Calu3 (cell line): ENCODE results near the gene CDK14. TPM values are rescaled to one million over a fixed set of nuclear protein-coding genes. Genes with fewer than 3 reads are reported as not detected.

ENCODE experiments used
- BruUV-seq: library from RNA; stranded (reverse); fragments of 400-500 nt; replicated peaks from 2 replicates; lab custom pipeline; 2021; lab: Mats Ljungman, UMichigan
- CTCF ChIA-PET: fragments of 300-600 bp; sonication (Branson Sonifier 250); formaldehyde crosslinking; loops from one replicate; lab custom pipeline; 2022; ENCODE audit warnings: antibody characterized with exemption; lab: Charles Lee
- DNase-seq: peaks from one replicate; pipeline ENCODE4 v3.0.0; 2022
- H3K27ac Mint-ChIP-seq: one replicate; pipeline ENCODE4 v1.8.0; 2022; ENCODE audit warnings: mixed read lengths; ENCODE audit not compliant: unreplicated experiment
- H3K27me3 Mint-ChIP-seq: one replicate; pipeline ENCODE4 v1.8.0; 2022; ENCODE audit warnings: mixed read lengths; ENCODE audit not compliant: unreplicated experiment
- H3K36me3 Mint-ChIP-seq: one replicate; pipeline ENCODE4 v1.8.0; 2022; ENCODE audit warnings: mild to moderate bottlenecking, moderate library complexity, mixed read lengths; ENCODE audit not compliant: insufficient read depth, unreplicated experiment
- H3K4me1 Mint-ChIP-seq: one replicate; pipeline ENCODE4 v1.8.0; 2022; ENCODE audit warnings: mild to moderate bottlenecking, low read depth, mixed read lengths; ENCODE audit not compliant: unreplicated experiment
- H3K4me3 Mint-ChIP-seq: one replicate; pipeline ENCODE4 v1.8.0; 2022; ENCODE audit warnings: mild to moderate bottlenecking, low read depth, moderate library complexity, mixed read lengths; ENCODE audit not compliant: unreplicated experiment
- H3K9me3 Mint-ChIP-seq: one replicate; pipeline ENCODE4 v1.8.0; 2022; ENCODE audit warnings: low read depth, mixed read lengths; ENCODE audit not compliant: unreplicated experiment
- CTCF ChIP-seq: fragments of 200-600 bp; IDR thresholded peaks from one replicate; pipeline ENCODE4 v1.8.0; 2022; ENCODE audit warnings: antibody characterized with exemption; ENCODE audit not compliant: unreplicated experiment
- intact Hi-C: fragments of 100-400 bp; cut with micrococcal nuclease; formaldehyde crosslinking; loops from one replicate; pipeline ENCODE4 v1.10.0; 2022; ENCODE audit not compliant: unreplicated experiment
- total RNA-seq: library from RNA; stranded (reverse); gene quantifications from 2 replicates; pipeline ENCODE4 v1.2.3, GENCODE V29; 2022

CDK14 gene
- total RNA-seq, 1 experiment from 2014 or later, result 29.4 TPM

GRCh38 chr7:91233212-91233611 is 637.1 kb downstream of the CDK14 start:
- no TSS peak for BruUV-seq
- no peaks in the 10 kb centered on the region for H3K4me1 Mint-ChIP-seq
- H3K27me3 Mint-ChIP-seq, result no peaks in the 10 kb centered on the region
- CTCF ChIA-PET, result no interaction called here
- no peaks in the 10 kb centered on the region for H3K9me3 Mint-ChIP-seq
- TF ChIP-seq CTCF, result no peak
- H3K4me3 Mint-ChIP-seq, result no peak overlapping the region
- no peak overlapping the region for H3K27ac Mint-ChIP-seq
- no peak for DNase-seq
- H3K36me3 Mint-ChIP-seq, result no peaks in the 10 kb centered on the region
- intact Hi-C loops, result no loop called here

GRCh38 chr7:91235211-91235832 is 639.2 kb downstream of the CDK14 start:
- CTCF ChIA-PET, result no interaction called here
- no peaks in the 10 kb centered on the region for H3K36me3 Mint-ChIP-seq
- no peaks in the 10 kb centered on the region for H3K9me3 Mint-ChIP-seq
- intact Hi-C loops, result no loop called here
- H3K27ac Mint-ChIP-seq, result no peak overlapping the region
- no peak overlapping the region for H3K4me3 Mint-ChIP-seq
- DNase-seq, result no peak
- TF ChIP-seq CTCF, result no peak
- H3K27me3 Mint-ChIP-seq, result no peaks in the 10 kb centered on the region
- no peaks in the 10 kb centered on the region for H3K4me1 Mint-ChIP-seq
- BruUV-seq, result no TSS peak

- CTCF ChIA-PET, result interaction anchor here (1.7 kb wide), 1 partner anchor 11 kb away, joined by 6 read pairs; no protein-coding TSS in a partner anchor
- H3K4me1 Mint-ChIP-seq, result no peaks in the 10 kb centered on the region
- no peaks in the 10 kb centered on the region for H3K9me3 Mint-ChIP-seq
- intact Hi-C loops, result no loop called here
- H3K36me3 Mint-ChIP-seq, result no peaks in the 10 kb centered on the region
- H3K4me3 Mint-ChIP-seq, result no peak overlapping the region
- DNase-seq, result peak; percentile 21
- BruUV-seq, result no TSS peak
- H3K27ac Mint-ChIP-seq, result no peak overlapping the region
- no peaks in the 10 kb centered on the region for H3K27me3 Mint-ChIP-seq
- TF ChIP-seq CTCF, result no peak
Measured at GRCh38 chr7:91239171-91239604, 643.1 kb downstream of the CDK14 start.

- no TSS peak for BruUV-seq
- DNase-seq, result no peak
- Mint-ChIP-seq H3K27me3 (no peaks in the 10 kb centered on the region), H3K4me1 (no peaks in the 10 kb centered on the region), H3K4me3 (no peak overlapping the region), H3K36me3 (no peaks in the 10 kb centered on the region), H3K9me3 (no peaks in the 10 kb centered on the region), H3K27ac (no peak overlapping the region)
- CTCF ChIA-PET, result interaction anchor here (1.7 kb wide), 1 partner anchor 10 kb away, joined by 6 read pairs; no protein-coding TSS in a partner anchor
- no peak for TF ChIP-seq CTCF
- intact Hi-C loops, result no loop called here
Measured at GRCh38 chr7:91239772-91240171, 643.7 kb downstream of the CDK14 start.
